GM12891 (cell line): ENCODE results near the gene CDH19.

ENCODE experiments used
- PAX5 ChIP-seq: IDR thresholded peaks from 2 replicates; pipeline ENCODE4 v1.6.1; 2011; ENCODE audit warnings: low read length, moderate library complexity, mild to moderate bottlenecking; ENCODE audit not compliant: insufficient read depth, severe bottlenecking
- POLR2A ChIP-seq: IDR thresholded peaks from 2 replicates; pipeline ENCODE4 v1.6.1; 2011; ENCODE audit warnings: low read depth, low read length, control low read depth
- POLR2AphosphoS5 ChIP-seq: IDR thresholded peaks from 2 replicates; pipeline ENCODE4 v1.6.1; 2011; ENCODE audit warnings: low read depth, low read length, control low read depth
- POU2F2 ChIP-seq: IDR thresholded peaks from 2 replicates; pipeline ENCODE4 v1.6.1; 2011; ENCODE audit warnings: low read depth, mild to moderate bottlenecking, control low read depth, low read length, moderate library complexity
- SPI1 ChIP-seq: IDR thresholded peaks from 2 replicates; pipeline ENCODE4 v1.6.1; 2011; ENCODE audit warnings: low read depth, low read length, control low read depth

DNA sequence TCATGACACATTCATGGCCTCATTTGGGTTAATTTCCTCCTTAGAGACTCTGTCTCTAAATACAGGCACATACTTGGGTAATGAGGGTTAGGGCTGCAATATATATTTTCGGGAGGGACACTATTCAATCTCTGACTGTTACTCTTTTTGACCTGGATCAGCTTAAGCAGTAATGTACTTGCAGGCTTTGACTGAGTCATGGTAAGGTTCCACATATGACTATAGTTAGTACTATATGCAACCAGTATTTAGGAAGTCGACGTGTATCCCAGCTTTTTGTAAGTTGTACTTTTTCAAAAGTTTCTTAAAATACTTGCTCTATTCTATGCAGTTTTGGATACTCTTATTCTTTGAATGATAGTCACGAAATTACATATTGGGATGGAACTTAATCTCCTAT lies 37.2 kb upstream of the CDH19 start:
- TF ChIP-seq SPI1 (no peak), POLR2A (no peak), POU2F2 (no peak), PAX5 (no peak), POLR2AphosphoS5 (no peak)
